Thymus (tissue), 11 donors: ENCODE results near the gene KCNF1. TPM values are rescaled to one million over a fixed set of nuclear protein-coding genes. Genes with fewer than 3 reads are reported as not detected.

ENCODE experiments used
- DNase-seq, 9 donors: peaks; one replicate each; pipeline ENCODE4 v3.0.0-alpha.2; 2013; ENCODE audit warnings: low spot score in 9 of 9, low read depth in 6 of 9, missing footprints in 1 of 9
- H3K27ac ChIP-seq, 2 donors: one replicate each; pipeline ENCODE4 v1.5.1; 2013; ENCODE audit warnings: control low read depth in 1 of 2, low read depth in 1 of 2, low read length in 1 of 2, mild to moderate bottlenecking in 1 of 2, moderate library complexity in 1 of 2
- H3K27me3 ChIP-seq, 2 donors: one replicate each; pipeline ENCODE4 v1.5.1; 2013; ENCODE audit warnings: low read length in 1 of 2; ENCODE audit not compliant: control insufficient read depth in 2 of 2, insufficient read depth in 1 of 2
- H3K36me3 ChIP-seq, 2 donors: one replicate each; pipeline ENCODE4 v1.5.1; 2013; ENCODE audit warnings: low read length in 1 of 2, mild to moderate bottlenecking in 1 of 2, moderate library complexity in 1 of 2; ENCODE audit not compliant: control insufficient read depth in 2 of 2, insufficient read depth in 2 of 2
- H3K4me1 ChIP-seq, 2 donors: one replicate each; pipeline ENCODE4 v1.5.1; 2013; ENCODE audit warnings: low read length in 2 of 2; ENCODE audit not compliant: control insufficient read depth in 2 of 2, insufficient read depth in 2 of 2
- H3K4me3 ChIP-seq, 2 donors: one replicate each; pipeline ENCODE4 v1.5.1; 2013; ENCODE audit warnings: low read length in 2 of 2, control low read depth in 1 of 2, mild to moderate bottlenecking in 1 of 2
- H3K9me3 ChIP-seq, 2 donors: one replicate each; pipeline ENCODE4 v1.5.1; 2013; ENCODE audit warnings: low read length in 1 of 2, mild to moderate bottlenecking in 1 of 2; ENCODE audit not compliant: control insufficient read depth in 2 of 2, insufficient read depth in 1 of 2
- WGBS: extraction: QIAGEN DNeasy Blood & Tissue Kit; methylation state at CpG from one replicate; pipeline ENCODE4 v1.1.7; 2013; 5-methylcytosine and 5-hydroxymethylcytosine counted together
- polyA plus RNA-seq: library from polyadenylated mRNA; stranded (reverse); fragments of 200-250 nt; gene quantifications from one replicate; pipeline ENCODE4 v1.2.3, GENCODE V29; 2013
- total RNA-seq: library from RNA; stranded (reverse); fragments of 120-200 nt; gene quantifications from one replicate; pipeline ENCODE4 v1.2.4, GENCODE V29; 2013
- donor health status: healthy.

KCNF1 gene
- total and polyA plus RNA-seq, 2 donors = 0.52 to 0.57 TPM

DNA sequence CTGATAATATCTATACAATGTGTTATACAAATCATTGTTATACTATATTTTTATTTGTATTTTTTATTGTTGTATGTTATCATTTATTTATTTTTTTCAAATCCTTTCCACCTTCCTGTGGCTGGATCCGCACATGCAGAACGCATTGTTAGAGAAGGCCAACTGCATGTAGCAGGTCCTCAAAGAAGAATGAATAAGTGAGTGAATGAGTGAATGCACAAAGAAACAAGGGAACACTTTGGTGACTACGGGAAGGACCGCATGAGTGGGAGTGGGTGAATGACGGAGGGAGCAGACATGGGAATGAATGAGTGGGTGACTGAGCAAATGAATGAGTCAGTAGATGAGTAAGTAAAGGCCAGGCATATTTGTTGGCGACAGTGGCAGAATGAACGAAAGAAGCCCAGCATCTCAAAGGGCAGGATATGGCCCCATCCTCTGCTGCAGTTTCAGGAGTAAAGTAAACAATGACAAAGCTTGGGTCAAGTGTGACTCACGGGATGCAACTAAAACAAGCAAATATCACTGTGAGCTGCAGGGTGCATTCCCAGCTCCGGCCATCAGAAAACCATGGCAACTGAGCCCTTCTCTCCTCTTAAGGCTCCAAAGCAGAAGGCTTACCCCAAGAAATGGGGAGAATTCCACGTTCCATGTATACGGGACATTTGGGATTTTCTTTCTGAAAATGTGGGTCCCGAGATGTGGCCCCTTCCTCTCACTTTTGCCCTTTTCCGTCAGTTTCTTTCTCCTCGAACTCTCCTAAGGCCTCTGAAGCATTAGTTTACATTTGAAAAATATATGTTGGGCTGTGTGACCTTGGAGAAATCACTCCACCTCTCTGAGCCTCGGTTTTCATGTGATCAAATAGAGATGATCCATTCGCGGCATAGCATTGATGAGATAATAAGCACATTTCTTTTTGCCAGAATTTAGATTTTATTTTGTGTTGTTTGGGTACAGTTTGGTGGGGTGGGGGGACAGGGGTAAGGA lies 24.5 kb downstream of the KCNF1 start:
- Histone ChIP-seq H3K9me3 (peaks cover 0 to 6% of the 10 kb centered on the region in 2 donors), H3K4me3 (no peak overlapping the region), H3K4me1 (no peaks in the 10 kb centered on the region), H3K36me3 (no peaks in the 10 kb centered on the region), H3K27ac (no peak overlapping the region), H3K27me3 (peaks cover 0 to 3% of the 10 kb centered on the region in 2 donors)
- DNase-seq = no peak
- 96% methylated on average over 17 of the region's 17 CpGs for WGBS

- Histone ChIP-seq H3K36me3 (no peaks in the 10 kb centered on the region), H3K4me1 (no peaks in the 10 kb centered on the region), H3K9me3 (peaks cover 0 to 6% of the 10 kb centered on the region in 2 donors), H3K27me3 (no peaks in the 10 kb centered on the region), H3K4me3 (no peak overlapping the region), H3K27ac (no peak overlapping the region)
- DNase-seq = no peak
- WGBS = 96% methylated on average over 3 of the region's 3 CpGs
Measured at GRCh38 chr2:10939058-10939457, 27.3 kb downstream of the KCNF1 start.

GRCh38 chr2:10940596-10940995 lies 28.9 kb downstream of the KCNF1 start:
- no peak overlapping the region for H3K4me3 ChIP-seq
- DNase-seq = no peak
- H3K4me1 ChIP-seq = no peaks in the 10 kb centered on the region
- no peaks in the 10 kb centered on the region for H3K36me3 ChIP-seq
- WGBS = 92% methylated on average over 2 of the region's 2 CpGs
- no peak overlapping the region for H3K27ac ChIP-seq
- peaks cover 0 to 7% of the 10 kb centered on the region in 2 donors for H3K27me3 ChIP-seq
- peaks cover 0 to 7% of the 10 kb centered on the region in 2 donors for H3K9me3 ChIP-seq

DNA sequence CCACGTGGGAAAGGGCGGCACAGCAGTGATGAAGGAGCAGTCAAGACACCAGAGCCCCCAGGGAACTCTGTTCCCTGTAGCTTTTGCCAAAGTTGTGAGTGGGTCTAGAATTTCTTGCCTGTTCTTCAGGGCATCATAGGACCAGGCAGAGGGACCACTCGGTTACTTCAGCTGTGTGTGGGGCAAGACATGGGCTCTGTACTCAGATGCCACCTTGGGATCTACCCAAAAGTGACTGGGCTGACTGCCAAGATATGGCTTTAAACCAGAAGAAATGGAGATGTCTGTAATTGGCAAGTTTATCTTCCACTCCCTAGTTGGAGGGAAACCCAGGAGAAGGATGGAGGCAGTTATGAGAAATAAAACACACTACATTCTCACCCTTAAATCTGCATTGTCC lies 29.6 kb downstream of the KCNF1 start:
- DNase-seq = no peak
- Histone ChIP-seq H3K36me3 (no peaks in the 10 kb centered on the region), H3K27me3 (peaks cover 0 to 12% of the 10 kb centered on the region in 2 donors), H3K9me3 (peaks cover 0 to 9% of the 10 kb centered on the region in 2 donors), H3K4me3 (no peak overlapping the region), H3K27ac (no peak overlapping the region), H3K4me1 (no peaks in the 10 kb centered on the region)
- 89% methylated on average over 3 of the region's 3 CpGs for WGBS

- Histone ChIP-seq H3K4me1 (no peaks in the 10 kb centered on the region), H3K9me3 (peaks cover 1 to 3% of the 10 kb centered on the region in 2 donors), H3K27ac (no peak overlapping the region), H3K4me3 (no peak overlapping the region), H3K27me3 (peaks cover 0 to 29% of the 10 kb centered on the region in 2 donors), H3K36me3 (no peaks in the 10 kb centered on the region)
- DNase-seq = no peak
- WGBS = 87% methylated on average over 5 of the region's 5 CpGs
Measured at GRCh38 chr2:10944799-10945198, 33.1 kb downstream of the KCNF1 start.

- H3K27ac ChIP-seq = no peak overlapping the region
- no peaks in the 10 kb centered on the region for H3K36me3 ChIP-seq
- peaks cover 0 to 29% of the 10 kb centered on the region in 2 donors for H3K27me3 ChIP-seq
- no peaks in the 10 kb centered on the region for H3K4me1 ChIP-seq
- 84% methylated on average over 6 of the region's 6 CpGs for WGBS
- H3K4me3 ChIP-seq = no peak overlapping the region
- no peak for DNase-seq
- peaks cover 1 to 3% of the 10 kb centered on the region in 2 donors for H3K9me3 ChIP-seq
Measured at GRCh38 chr2:10946394-10946793, 34.7 kb downstream of the KCNF1 start.

GRCh38 chr2:10947005-10947440 lies 35.3 kb downstream of the KCNF1 start:
- WGBS = 59% methylated on average over 10 of the region's 10 CpGs
- no peaks in the 10 kb centered on the region for H3K36me3 ChIP-seq
- no peak overlapping the region for H3K4me3 ChIP-seq
- peaks cover 0 to 31% of the 10 kb centered on the region in 2 donors for H3K27me3 ChIP-seq
- no peaks in the 10 kb centered on the region for H3K4me1 ChIP-seq
- H3K27ac ChIP-seq = no peak overlapping the region
- no peak for DNase-seq
- peaks cover 1 to 3% of the 10 kb centered on the region in 2 donors for H3K9me3 ChIP-seq

- WGBS = 96% methylated on average over 11 of the region's 11 CpGs
- H3K36me3 ChIP-seq = no peaks in the 10 kb centered on the region
- peaks cover 1 to 3% of the 10 kb centered on the region in 2 donors for H3K9me3 ChIP-seq
- H3K4me1 ChIP-seq = no peaks in the 10 kb centered on the region
- H3K4me3 ChIP-seq = no peak overlapping the region
- no peak for DNase-seq
- peaks cover 0 to 31% of the 10 kb centered on the region in 2 donors for H3K27me3 ChIP-seq
- H3K27ac ChIP-seq = no peak overlapping the region
Measured at GRCh38 chr2:10947446-10948187, 35.9 kb downstream of the KCNF1 start.

DNA sequence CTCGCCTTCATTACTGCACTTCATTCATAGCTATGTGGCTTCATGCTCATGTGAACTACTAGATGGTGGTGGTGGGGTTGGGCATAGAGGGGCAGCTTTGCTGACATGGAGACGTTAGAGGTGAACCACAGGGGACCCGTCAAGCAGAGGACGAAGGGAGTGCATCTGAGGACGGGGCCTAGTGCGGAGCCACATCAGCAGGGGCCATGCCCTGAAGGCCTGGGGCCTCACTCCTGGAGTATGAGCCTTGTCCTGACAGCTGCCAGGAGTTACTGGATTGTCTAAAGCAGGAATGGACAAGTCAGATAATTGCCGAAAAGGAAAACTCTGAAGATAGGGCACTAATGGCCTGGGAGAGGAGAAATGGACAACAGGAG lies 36.4 kb downstream of the KCNF1 start:
- Histone ChIP-seq H3K36me3 (no peaks in the 10 kb centered on the region), H3K4me1 (no peaks in the 10 kb centered on the region), H3K27me3 (peaks cover 0 to 31% of the 10 kb centered on the region in 2 donors), H3K9me3 (peaks cover 1 to 3% of the 10 kb centered on the region in 2 donors), H3K27ac (no peak overlapping the region), H3K4me3 (no peak overlapping the region)
- 95% methylated on average over 7 of the region's 7 CpGs for WGBS
- no peak for DNase-seq
